HCT116 (cell line): ENCODE data around the gene NSMCE4A. TPM values are rescaled to one million over a fixed set of nuclear protein-coding genes. Genes with fewer than 3 reads are reported as not detected.

Experiments
- ATAC-seq: fragments of 200-7000 bp; cut with Tn5 transposase; 2 replicates; pipeline ENCODE4 v1.9.1; 2020; ENCODE audit warnings: mild to moderate bottlenecking, moderate library complexity
- BruUV-seq: library from RNA; stranded (reverse); fragments of 400-500 nt; replicated peaks from 2 replicates; lab custom pipeline; 2021; lab: Mats Ljungman, UMichigan
- CTCF ChIA-PET: fragments of 300-600 bp; sonication (Branson Sonifier 250); formaldehyde crosslinking; loops from one replicate; lab custom pipeline; 2021; ENCODE audit warnings: antibody characterized with exemption; lab: Charles Lee
- POLR2A ChIA-PET: fragments of 300-600, 350-600 bp; sonication (Branson Sonifier 250); formaldehyde crosslinking; loops from one replicate; lab custom pipeline; 2021; ENCODE audit warnings: antibody characterized with exemption; lab: Charles Lee
- RAD21 ChIA-PET, 2 experiments: fragments of 300-600 bp; sonication (Branson Sonifier 250); formaldehyde crosslinking; loops; one replicate each; lab custom pipeline; 2023; ENCODE audit warnings: low total read pairs in 2 of 2; ENCODE audit not compliant: uncharacterized antibody in 2 of 2, unreplicated experiment in 2 of 2, low non-redundant PET in 1 of 2; lab: Charles Lee
- DNase-seq: peaks from one replicate; pipeline ENCODE4 v3.0.0-alpha.2; 2010; ENCODE audit warnings: low read depth, low spot score
- H2AFZ ChIP-seq: fragments of 200-600 bp; shearing (Covaris generic), sonication (generic); 2 replicates; pipeline ENCODE4 v1.6.1; 2017; ENCODE audit warnings: low read depth, mixed run types, mixed read lengths, antibody characterized with exemption, low read length; ENCODE audit not compliant: poor library complexity, severe bottlenecking
- H3K27ac ChIP-seq: 2 replicates; pipeline ENCODE4 v1.5.1; 2012; ENCODE audit warnings: low read depth, low read length
- H3K27me3 ChIP-seq: fragments of 200-600 bp; sonication (generic); 2 replicates; pipeline ENCODE4 v1.6.1; 2016; ENCODE audit warnings: mixed run types, low read length, mixed read lengths; ENCODE audit not compliant: insufficient read depth
- H3K36me3 ChIP-seq, 2 experiments: fragments of 200-500 bp in 1 of 2; fragments of 200-600 bp in 1 of 2; sonication (Bioruptor generic) in 1 of 2; sonication (generic) in 1 of 2; 2 replicates each; pipeline versions ENCODE4 v1.5.1 to v1.6.1; 2014 to 2016; ENCODE audit warnings: low read length in 2 of 2, inconsistent platforms in 1 of 2, mixed read lengths in 1 of 2, mixed run types in 1 of 2; ENCODE audit not compliant: insufficient read depth in 2 of 2, control insufficient read depth in 1 of 2
- H3K4me1 ChIP-seq, 2 experiments: fragments of 200-600 bp in 1 of 2; sonication (generic) in 1 of 2; 2 replicates each; pipeline versions ENCODE4 v1.5.1 to v1.6.1; 2012 to 2017; ENCODE audit warnings: low read length in 2 of 2, inconsistent platforms in 1 of 2, mild to moderate bottlenecking in 1 of 2, mixed read lengths in 1 of 2, mixed run types in 1 of 2, moderate library complexity in 1 of 2; ENCODE audit not compliant: insufficient read depth in 2 of 2, control insufficient read depth in 1 of 2
- H3K4me2 ChIP-seq: fragments of 200-600 bp; sonication (generic); 2 replicates; pipeline ENCODE4 v1.6.1; 2017; ENCODE audit warnings: mixed run types, low read length, mixed read lengths
- H3K4me3 ChIP-seq, 2 experiments: fragments of 200-600 bp in 1 of 2; sonication (generic) in 1 of 2; replicated peaks in 1 of 2; 2 replicates each; pipeline ENCODE4 v1.5.1; 2011 to 2016; ENCODE audit warnings: low read length in 2 of 2, control low read depth in 1 of 2, low read depth in 1 of 2, mild to moderate bottlenecking in 1 of 2, mixed read lengths in 1 of 2, mixed run types in 1 of 2
- H3K79me2 ChIP-seq: fragments of 200-600 bp; sonication (generic); 2 replicates; pipeline ENCODE4 v1.6.1; 2017; ENCODE audit warnings: mild to moderate bottlenecking, mixed run types, low read length, moderate library complexity, mixed read lengths; ENCODE audit not compliant: insufficient read depth
- H3K9ac ChIP-seq: fragments of 200-600 bp; sonication (generic); 2 replicates; pipeline ENCODE4 v1.6.1; 2016; ENCODE audit warnings: low read length, mixed read lengths
- H3K9me2 ChIP-seq: fragments of 200-600 bp; sonication (generic), shearing (Covaris generic); 2 replicates; pipeline ENCODE4 v1.6.1; 2017; ENCODE audit warnings: mixed run types, mild to moderate bottlenecking, moderate library complexity; ENCODE audit not compliant: insufficient read depth
- H3K9me3 ChIP-seq, 2 experiments: fragments of 200-500 bp in 1 of 2; fragments of 200-600 bp in 1 of 2; sonication (Bioruptor generic) in 1 of 2; sonication (generic) in 1 of 2; 2 replicates each; pipeline ENCODE4 v1.6.1; 2014 to 2017; ENCODE audit warnings: low read length in 2 of 2, mixed read lengths in 2 of 2, inconsistent platforms in 1 of 2, low read depth in 1 of 2, mild to moderate bottlenecking in 1 of 2, mixed run types in 1 of 2, moderate library complexity in 1 of 2; ENCODE audit not compliant: control insufficient read depth in 1 of 2, insufficient read depth in 1 of 2
- H4K20me1 ChIP-seq: fragments of 200-600 bp; sonication (generic), shearing (Covaris generic); 2 replicates; pipeline ENCODE4 v1.6.1; 2017; ENCODE audit warnings: mixed run types, mild to moderate bottlenecking, moderate library complexity; ENCODE audit not compliant: insufficient read depth
- CBX3 ChIP-seq: IDR thresholded peaks from 2 replicates; pipeline ENCODE4 v1.6.1; 2012; ENCODE audit warnings: low read depth
- EGR1 ChIP-seq: IDR thresholded peaks from 2 replicates; pipeline ENCODE4 v1.6.1; 2012; ENCODE audit warnings: low read depth
- ELF1 ChIP-seq: IDR thresholded peaks from 2 replicates; pipeline ENCODE4 v1.6.1; 2012; ENCODE audit warnings: low read depth, borderline replicate concordance
- EZH2 ChIP-seq: fragments of 200-600 bp; sonication (generic); IDR thresholded peaks from 2 replicates; pipeline ENCODE4 v1.6.1; 2017; ENCODE audit warnings: antibody characterized with exemption, mixed run types
- EZH2phosphoT487 ChIP-seq: fragments of 200-600 bp; IDR thresholded peaks from 2 replicates; pipeline ENCODE4 v1.6.1; 2018; ENCODE audit warnings: antibody characterized with exemption, borderline replicate concordance
- POLR2AphosphoS5 ChIP-seq: IDR thresholded peaks from 2 replicates; pipeline ENCODE4 v1.6.1; 2011; ENCODE audit warnings: mild to moderate bottlenecking, low read depth, low read length, moderate library complexity
- RAD21 ChIP-seq: IDR thresholded peaks from 2 replicates; pipeline ENCODE4 v1.6.1; 2012; ENCODE audit warnings: low read depth, mild to moderate bottlenecking
- SIN3A ChIP-seq: IDR thresholded peaks from 2 replicates; pipeline ENCODE4 v1.6.1; 2012; ENCODE audit warnings: low read depth
- SP1 ChIP-seq: IDR thresholded peaks from 2 replicates; pipeline ENCODE4 v1.6.1; 2012; ENCODE audit warnings: low read depth
- SRF ChIP-seq: IDR thresholded peaks from 2 replicates; pipeline ENCODE4 v1.6.1; 2012; ENCODE audit warnings: low read depth
- intact Hi-C: fragments of 100-400 bp; cut with micrococcal nuclease; formaldehyde crosslinking; loops from 2 replicates; pipeline ENCODE4 v1.10.0; 2022
- total RNA-seq: library from RNA; stranded (reverse); gene quantifications from one replicate; pipeline ENCODE4 v1.2.1, GENCODE V29; 2021; ENCODE audit not compliant: unreplicated experiment
- TF ChIP-seq, protein P1 (sequence below): IDR thresholded peaks from 2 replicates; pipeline ENCODE4 v1.6.1; 2012
- TF ChIP-seq, protein P2 (sequence below): IDR thresholded peaks from 2 replicates; pipeline ENCODE4 v1.6.1; 2012

NSMCE4A gene
- total RNA-seq, 1 experiment from 2014 or later, result 70.6 TPM

DNA sequence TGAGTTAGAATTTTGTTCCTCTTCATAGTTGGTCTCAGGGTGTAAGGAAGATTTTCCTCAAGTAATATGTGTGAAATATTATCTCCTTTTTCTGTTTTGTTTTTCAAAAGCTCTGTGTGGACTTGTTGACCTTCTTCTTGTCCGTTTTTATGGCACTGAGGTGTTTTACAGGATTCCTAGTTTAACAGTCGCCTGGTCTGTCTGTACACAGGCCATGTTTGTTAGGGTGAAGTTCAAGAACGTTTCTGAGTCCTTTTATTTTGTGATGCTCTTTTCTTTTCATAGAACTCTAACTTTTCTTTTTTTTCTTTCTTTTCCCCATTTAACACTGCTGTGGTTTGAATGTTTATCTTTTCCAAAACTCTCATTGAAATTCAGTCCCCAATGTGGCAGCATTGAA lies 32.4 kb upstream of the NSMCE4A start:
- H3K79me2 ChIP-seq, result no peaks in the 10 kb centered on the region
- no TSS peak for BruUV-seq
- TF ChIP-seq POLR2AphosphoS5, result no peak
- TF ChIP-seq EGR1, result no peak
- H3K9me3 ChIP-seq, result peaks cover 0 to 1% of the 10 kb centered on the region in 2 experiments; a peak in 1 of 4 replicates
- CTCF ChIA-PET, result no interaction called here
- DNase-seq, result no peak
- no peak for ATAC-seq
- POLR2A ChIA-PET, result no interaction called here
- H3K4me1 ChIP-seq, result no peaks in the 10 kb centered on the region
- no peak overlapping the region for H3K4me2 ChIP-seq
- H4K20me1 ChIP-seq, result no peaks in the 10 kb centered on the region
- no peaks in the 10 kb centered on the region for H3K9me2 ChIP-seq
- no peaks in the 10 kb centered on the region for H3K27me3 ChIP-seq
- intact Hi-C loops, result no loop called here
- no peak overlapping the region for H3K9ac ChIP-seq
- RAD21 ChIA-PET, result no interaction called here
- no peak overlapping the region for H3K27ac ChIP-seq
- H3K36me3 ChIP-seq, result no peaks in the 10 kb centered on the region
- H3K4me3 ChIP-seq, result no peak overlapping the region
- H2AFZ ChIP-seq, result no peak overlapping the region

DNA sequence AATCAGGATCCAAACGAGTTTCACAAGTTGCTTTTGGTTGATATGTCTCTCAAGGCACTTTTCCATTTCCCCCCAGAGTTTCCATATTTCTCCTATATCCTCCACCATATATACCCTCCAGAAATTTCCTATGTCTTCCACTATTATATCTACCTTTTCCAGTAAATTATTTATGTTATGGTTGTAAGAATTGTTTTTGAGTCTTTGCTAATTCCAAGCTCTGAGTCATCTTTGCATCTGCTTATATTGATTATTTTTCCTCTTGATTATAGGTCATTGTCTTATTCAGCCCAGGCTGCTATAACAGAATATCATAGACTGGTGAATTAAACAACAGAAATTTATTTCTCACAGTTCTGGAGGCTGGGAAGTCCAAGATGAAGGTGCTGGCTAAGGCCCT lies 26.7 kb upstream of the NSMCE4A start:
- no peak for DNase-seq
- CTCF ChIA-PET, result no interaction called here

DNA sequence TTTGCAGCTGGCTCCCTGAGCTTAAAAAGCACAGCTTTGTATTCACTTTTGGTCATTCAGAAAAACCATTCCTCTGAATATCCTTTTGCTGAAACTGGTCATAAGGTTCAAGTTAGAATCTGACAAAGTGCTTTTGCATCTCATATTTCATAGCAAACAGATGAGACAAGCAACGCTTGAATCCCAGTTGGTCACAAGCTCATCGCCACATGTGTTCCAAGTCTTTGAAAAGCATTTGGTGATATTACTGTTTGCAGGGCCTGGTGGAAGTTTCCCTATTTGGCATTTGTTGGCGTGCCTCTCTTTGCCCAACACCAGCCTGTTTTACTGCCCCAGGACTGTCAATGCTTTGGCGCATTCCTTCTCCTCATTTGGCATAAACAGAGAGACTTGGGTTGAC lies 24.3 kb upstream of the NSMCE4A start:
- Histone ChIP-seq H3K9ac (no peak overlapping the region), H3K79me2 (no peaks in the 10 kb centered on the region), H3K4me2 (no peak overlapping the region), H3K9me3 (peaks cover 10 to 11% of the 10 kb centered on the region in 2 experiments; a peak in 2 of 4 replicates), H3K27ac (no peak overlapping the region), H3K9me2 (no peaks in the 10 kb centered on the region), H4K20me1 (no peaks in the 10 kb centered on the region), H3K36me3 (no peaks in the 10 kb centered on the region), H2AFZ (no peak overlapping the region), H3K27me3 (no peaks in the 10 kb centered on the region), H3K4me3 (no peak overlapping the region), H3K4me1 (no peaks in the 10 kb centered on the region)
- ATAC-seq, result no peak
- ChIA-PET POLR2A (no interaction called here), RAD21 (no interaction called here), CTCF (no interaction called here)
- BruUV-seq, result no TSS peak
- TF ChIP-seq, protein P1, sequence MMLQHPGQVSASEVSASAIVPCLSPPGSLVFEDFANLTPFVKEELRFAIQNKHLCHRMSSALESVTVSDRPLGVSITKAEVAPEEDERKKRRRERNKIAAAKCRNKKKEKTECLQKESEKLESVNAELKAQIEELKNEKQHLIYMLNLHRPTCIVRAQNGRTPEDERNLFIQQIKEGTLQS, result no peak
- TF ChIP-seq RAD21 (no peak), ELF1 (no peak), SP1 (no peak), EZH2phosphoT487 (no peak), SRF (no peak), EZH2 (no peak), SIN3A (no peak), EGR1 (no peak), CBX3 (no peak)
- TF ChIP-seq, protein P2, sequence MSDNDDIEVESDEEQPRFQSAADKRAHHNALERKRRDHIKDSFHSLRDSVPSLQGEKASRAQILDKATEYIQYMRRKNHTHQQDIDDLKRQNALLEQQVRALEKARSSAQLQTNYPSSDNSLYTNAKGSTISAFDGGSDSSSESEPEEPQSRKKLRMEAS, result no peak
- DNase-seq, result no peak
- intact Hi-C loops, result no loop called here

More for the DNA sequence above, 26.7 kb upstream of the NSMCE4A start:
- BruUV-seq, result no TSS peak
- no peaks in the 10 kb centered on the region for H3K9me2 ChIP-seq
- POLR2A ChIA-PET, result no interaction called here
- H3K9ac ChIP-seq, result no peak overlapping the region
- no peak for ATAC-seq
- no peaks in the 10 kb centered on the region for H3K27me3 ChIP-seq
- H3K4me2 ChIP-seq, result no peak overlapping the region
- no peak for TF ChIP-seq ELF1
- intact Hi-C loops, result no loop called here
- no peaks in the 10 kb centered on the region for H3K4me1 ChIP-seq
- no peak overlapping the region for H2AFZ ChIP-seq
- H3K4me3 ChIP-seq, result no peak overlapping the region
- no peaks in the 10 kb centered on the region for H3K79me2 ChIP-seq
- H3K36me3 ChIP-seq, result no peaks in the 10 kb centered on the region
- RAD21 ChIA-PET, result no interaction called here
- no peak overlapping the region for H3K27ac ChIP-seq
- no peaks in the 10 kb centered on the region for H4K20me1 ChIP-seq
- H3K9me3 ChIP-seq, result peaks cover 10 to 11% of the 10 kb centered on the region in 2 experiments; a peak in 2 of 4 replicates
